ENCODE results near the gene EIF4E1B.
"Not testable (repeated sequence)": the region's sequence is repeated elsewhere in the genome, so short reads cannot be mapped to it uniquely, and the experiment has no call there.

EIF4E1B gene

GRCh38 chr5:176597417-176598389 lies 32.8 kb upstream of the EIF4E1B start (continued):
- no peak for TF ChIP-seq POU6F1 (CRISPR knock-in tag; IDR thresholded peaks at IDR 0.05; ENCODE audit: borderline replicate concordance, low read depth)
- TF ChIP-seq TOX (CRISPR knock-in tag; IDR thresholded peaks at IDR 0.05; ENCODE audit: borderline replicate concordance) = no peak

- not testable (repeated sequence) for ATAC-seq
These were observed 30.6 kb upstream of the EIF4E1B start for GRCh38 chr5:176599749-176600430.

GRCh38 chr5:176601901-176602482 lies 28.5 kb upstream of the EIF4E1B start:
- ATAC-seq = no peak

GRCh38 chr5:176603091-176603490 lies 27.4 kb upstream of the EIF4E1B start:
- no peak for ATAC-seq
- TF ChIP-seq BACH2 (CRISPR knock-in tag; IDR thresholded peaks at IDR 0.05; ENCODE audit: borderline replicate concordance) = no peak
- no peak for TF ChIP-seq ESRRG (CRISPR knock-in tag; IDR thresholded peaks at IDR 0.05)
- TF ChIP-seq POU6F1 (CRISPR knock-in tag; IDR thresholded peaks at IDR 0.05; ENCODE audit: borderline replicate concordance, low read depth) = no peak
- TF ChIP-seq CSDC2 (CRISPR knock-in tag; IDR thresholded peaks at IDR 0.05) = no peak
- no peak for TF ChIP-seq TCF4 (CRISPR knock-in tag; IDR thresholded peaks at IDR 0.05; ENCODE audit: borderline replicate concordance)
- no peak for TF ChIP-seq ZNF70 (CRISPR knock-in tag; IDR thresholded peaks at IDR 0.05)
- TF ChIP-seq ARNTL (CRISPR knock-in tag; IDR thresholded peaks at IDR 0.05; ENCODE audit: borderline replicate concordance, low read depth) = no peak
- no peak for TF ChIP-seq CSRNP3 (CRISPR knock-in tag; IDR thresholded peaks at IDR 0.05)
- TF ChIP-seq ZNF8 (CRISPR knock-in tag; IDR thresholded peaks at IDR 0.05) = no peak
- TF ChIP-seq ZFP3 (CRISPR knock-in tag; IDR thresholded peaks at IDR 0.05) = no peak
- TF ChIP-seq SNAI2 (CRISPR knock-in tag; IDR thresholded peaks at IDR 0.05) = no peak
- no peak for TF ChIP-seq ZNF565 (CRISPR knock-in tag; conservative IDR thresholded peaks at IDR 0.05; ENCODE audit: low read depth)
- TF ChIP-seq TSHZ2 (CRISPR knock-in tag; IDR thresholded peaks at IDR 0.05) = no peak
- TF ChIP-seq CREB5 (CRISPR knock-in tag; IDR thresholded peaks at IDR 0.05; ENCODE audit: low read depth) = no peak

More at GRCh38 chr5:176601901-176602482, 28.5 kb upstream of the EIF4E1B start:
- TF ChIP-seq ZFP30 (CRISPR knock-in tag; IDR thresholded peaks at IDR 0.05) = no peak
- TF ChIP-seq ZC3H10 (CRISPR knock-in tag; IDR thresholded peaks at IDR 0.05) = no peak
- TF ChIP-seq PPARA (CRISPR knock-in tag; IDR thresholded peaks at IDR 0.05; ENCODE audit: borderline replicate concordance) = no peak
- no peak for TF ChIP-seq BACH2 (CRISPR knock-in tag; IDR thresholded peaks at IDR 0.05; ENCODE audit: borderline replicate concordance)
- TF ChIP-seq TOX (CRISPR knock-in tag; IDR thresholded peaks at IDR 0.05; ENCODE audit: borderline replicate concordance) = no peak
- no peak for TF ChIP-seq POU6F1 (CRISPR knock-in tag; IDR thresholded peaks at IDR 0.05; ENCODE audit: borderline replicate concordance, low read depth)
- TF ChIP-seq RARB (CRISPR knock-in tag; IDR thresholded peaks at IDR 0.05) = no peak
- TF ChIP-seq OSR1 (CRISPR knock-in tag; IDR thresholded peaks at IDR 0.05) = no peak
- no peak for TF ChIP-seq ESRRG (CRISPR knock-in tag; IDR thresholded peaks at IDR 0.05)
- TF ChIP-seq ARNTL (CRISPR knock-in tag; IDR thresholded peaks at IDR 0.05; ENCODE audit: borderline replicate concordance, low read depth) = no peak
